ENCODE measurements around the gene PIH1D2.

Gene PIH1D2

DNA sequence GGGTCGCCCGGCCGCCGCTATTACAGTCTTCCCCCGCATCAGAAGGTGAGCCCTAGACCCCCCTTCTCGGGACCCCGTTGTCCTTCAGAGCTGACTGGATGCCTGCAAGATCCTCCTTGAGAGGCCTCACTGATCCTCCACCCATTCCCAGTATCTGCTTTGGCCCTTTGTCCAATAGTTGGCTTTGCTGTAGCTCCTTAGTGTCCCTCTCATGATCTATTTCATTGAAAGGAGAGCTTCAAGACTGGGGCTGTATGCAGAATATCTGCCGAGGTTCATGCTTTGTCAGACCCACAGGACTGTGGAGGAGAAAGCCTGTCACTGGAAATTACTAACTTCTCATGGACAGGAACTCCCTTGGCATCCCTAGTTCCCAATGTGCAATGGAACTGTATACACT lies 48.1 kb downstream of the PIH1D2 start:
- peak; percentile 41 for DNase-seq
- H3K4me2 ChIP-seq (ENCODE audit: low read length), result peak overlapping the region; percentile 92
- peak overlapping the region; percentile 16 for H3K18ac ChIP-seq (ENCODE audit: low read length)
- H3K79me1 ChIP-seq (ENCODE audit: low read length), result peaks cover 2% of the 10 kb centered on the region
- peaks cover 7% of the 10 kb centered on the region for H3K36me3 ChIP-seq (ENCODE audit: control insufficient read depth, insufficient read depth, low read length)
- no CpG with 5 or more reads among the region's 8 CpGs for WGBS (ENCODE audit: extremely low coverage, insufficient coverage, low lambda C conversion rate)
- no peak overlapping the region for H2AK5ac ChIP-seq (ENCODE audit: low read length)
- no peak overlapping the region for H3K27ac ChIP-seq (ENCODE audit: low read depth, low read length)
- peak overlapping the region; percentile 90 for H3K9ac ChIP-seq (ENCODE audit: low read length)
- no peak overlapping the region for H4K5ac ChIP-seq (ENCODE audit: low read length)
- peak overlapping the region; percentile 7 for H3K23ac ChIP-seq (ENCODE audit: low read length)
- H4K8ac ChIP-seq (ENCODE audit: low read depth, low read length), result no peak overlapping the region
- peaks cover 7% of the 10 kb centered on the region for H3K79me2 ChIP-seq (ENCODE audit: control insufficient read depth, insufficient read depth, low read length)
- peak overlapping the region; percentile 89 for H3K56ac ChIP-seq (ENCODE audit: low read length)
- no peak overlapping the region for H2BK120ac ChIP-seq (ENCODE audit: low read depth, low read length)
- no peak overlapping the region for H2BK15ac ChIP-seq (replicated peaks; ENCODE audit: low read depth)
- no peaks in the 10 kb centered on the region for H3K4me1 ChIP-seq (ENCODE audit: control insufficient read depth, low read depth, low read length)
- peak overlapping the region; percentile 83 for H3K4ac ChIP-seq (ENCODE audit: low read depth, low read length)
- no peak overlapping the region for H2BK5ac ChIP-seq (ENCODE audit: low read length)
- peak overlapping the region; percentile 83 for H3K4me3 ChIP-seq (ENCODE audit: low read length)
- H3K27me3 ChIP-seq (ENCODE audit: insufficient read depth, low read length, poor library complexity), result no peaks in the 10 kb centered on the region

DNA sequence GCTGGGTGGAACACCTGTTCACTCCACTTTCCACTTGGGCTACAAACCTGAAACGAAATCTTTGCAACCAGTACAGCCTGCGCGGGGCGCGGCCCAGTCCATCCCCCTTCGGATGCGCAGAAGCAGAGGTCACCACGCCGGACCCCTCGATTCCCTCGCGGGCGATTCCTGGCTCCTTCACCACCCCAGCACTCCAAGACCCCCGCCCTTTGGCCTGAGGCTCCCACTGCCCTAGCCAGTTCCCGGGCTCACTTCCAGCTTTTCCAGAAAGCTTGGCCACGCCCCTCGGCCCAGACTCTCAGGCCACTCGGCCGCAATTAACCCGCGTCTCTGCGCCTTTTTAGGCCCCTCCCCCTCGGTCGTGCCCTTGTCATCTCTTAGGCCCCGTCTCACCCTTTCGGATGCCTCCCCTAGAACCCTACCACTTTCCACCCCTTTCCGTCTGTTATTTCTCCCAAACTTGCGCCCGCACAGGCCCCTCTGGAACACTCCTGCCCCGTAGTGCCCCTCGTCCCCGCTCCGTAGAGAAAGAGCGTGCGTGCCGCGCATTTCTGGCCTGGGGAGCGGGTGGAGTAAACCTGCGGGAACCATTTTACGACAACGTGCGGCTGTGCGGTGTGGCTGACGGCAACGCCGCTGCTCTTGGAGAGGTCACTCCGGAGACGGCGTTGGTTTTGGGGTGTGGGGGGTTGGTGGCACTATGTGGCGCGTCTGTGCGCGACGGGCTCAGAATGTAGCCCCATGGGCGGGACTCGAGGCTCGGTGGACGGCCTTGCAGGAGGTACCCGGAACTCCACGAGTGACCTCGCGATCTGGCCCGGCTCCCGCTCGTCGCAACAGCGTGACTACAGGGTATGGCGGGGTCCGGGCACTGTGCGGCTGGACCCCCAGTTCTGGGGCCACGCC lies 48.8 kb downstream of the PIH1D2 start, which contains the start of gene DLAT:
Gene DLAT, plus strand, starts transcription at position 636 of the 906 bp plus-strand sequence. Its CDS starts 65 bp downstream, at position 701.
- H4K8ac ChIP-seq (ENCODE audit: low read depth, low read length), result no peak within 1 kb of the TSS
- H2BK15ac ChIP-seq (replicated peaks; ENCODE audit: low read depth), result no peak within 1 kb of the TSS
- H3K4me2 ChIP-seq (ENCODE audit: low read length), result peak within 1 kb of the TSS; percentile 92
- H3K79me2 ChIP-seq (ENCODE audit: control insufficient read depth, insufficient read depth, low read length), result peaks cover 7% of the 10 kb centered on the region
- peak within 1 kb of the TSS; percentile 83 for H3K4me3 ChIP-seq (ENCODE audit: low read length)
- DNase-seq, result peak; percentile 97
- H3K27ac ChIP-seq (ENCODE audit: low read depth, low read length), result peak within 1 kb of the TSS; percentile 74
- no peak within 1 kb of the TSS for H2BK120ac ChIP-seq (ENCODE audit: low read depth, low read length)
- WGBS (ENCODE audit: extremely low coverage, insufficient coverage, low lambda C conversion rate), result no CpG with 5 or more reads among the region's 71 CpGs
- H3K4ac ChIP-seq (ENCODE audit: low read depth, low read length), result peak within 1 kb of the TSS; percentile 83
- H3K4me1 ChIP-seq (ENCODE audit: control insufficient read depth, low read depth, low read length), result no peaks in the 10 kb centered on the region
- no peak within 1 kb of the TSS for H2AK5ac ChIP-seq (ENCODE audit: low read length)
- peaks cover 2% of the 10 kb centered on the region for H3K79me1 ChIP-seq (ENCODE audit: low read length)
- peak within 1 kb of the TSS; percentile 80 for H3K18ac ChIP-seq (ENCODE audit: low read length)
- H3K56ac ChIP-seq (ENCODE audit: low read length), result peak within 1 kb of the TSS; percentile 89
- peak within 1 kb of the TSS; percentile 90 for H3K9ac ChIP-seq (ENCODE audit: low read length)
- H2BK5ac ChIP-seq (ENCODE audit: low read length), result peak within 1 kb of the TSS; percentile 81
- no peaks in the 10 kb centered on the region for H3K27me3 ChIP-seq (ENCODE audit: insufficient read depth, low read length, poor library complexity)
- peaks cover 7% of the 10 kb centered on the region for H3K36me3 ChIP-seq (ENCODE audit: control insufficient read depth, insufficient read depth, low read length)
- peak within 1 kb of the TSS; percentile 47 for H4K5ac ChIP-seq (ENCODE audit: low read length)
- peak within 1 kb of the TSS; percentile 7 for H3K23ac ChIP-seq (ENCODE audit: low read length)

DNA sequence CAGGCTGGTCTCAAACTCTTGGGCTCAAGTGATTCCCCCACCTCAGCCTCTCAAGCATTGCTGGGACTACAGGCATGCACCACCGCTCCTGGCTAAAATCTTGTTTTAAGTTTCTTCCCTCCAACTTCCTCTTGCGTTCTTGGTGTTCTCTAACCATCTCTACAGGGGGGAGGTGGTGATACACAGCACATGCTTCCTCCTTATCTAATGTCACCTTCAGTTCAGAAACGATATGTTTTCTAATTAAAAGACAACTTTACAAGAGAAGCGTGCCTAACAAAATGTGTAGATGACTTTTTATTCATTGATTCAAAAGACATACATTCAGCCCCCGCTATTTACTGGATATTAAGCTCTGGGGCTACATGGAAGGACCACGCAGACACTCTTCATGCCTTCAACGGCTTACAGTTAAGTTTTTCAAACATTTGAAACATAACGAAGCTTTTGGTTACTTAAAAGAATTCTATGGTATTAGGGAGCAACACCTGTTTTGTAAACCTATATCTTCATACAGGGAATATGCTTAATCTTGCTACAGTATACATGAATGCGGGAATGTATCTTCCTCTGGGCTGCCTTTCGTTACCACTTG lies 49.5 kb downstream of the PIH1D2 start:
- Histone ChIP-seq H4K5ac (ENCODE audit: low read length) (no peak overlapping the region), H3K79me1 (ENCODE audit: low read length) (peaks cover 2% of the 10 kb centered on the region), H3K56ac (ENCODE audit: low read length) (peak overlapping the region; percentile 80), H3K27ac (ENCODE audit: low read depth, low read length) (no peak overlapping the region), H3K4ac (ENCODE audit: low read depth, low read length) (no peak overlapping the region), H3K79me2 (ENCODE audit: control insufficient read depth, insufficient read depth, low read length) (peaks cover 7% of the 10 kb centered on the region), H3K4me2 (ENCODE audit: low read length) (peak overlapping the region; percentile 41), H3K36me3 (ENCODE audit: control insufficient read depth, insufficient read depth, low read length) (peaks cover 3% of the 10 kb centered on the region), H3K27me3 (ENCODE audit: insufficient read depth, low read length, poor library complexity) (no peaks in the 10 kb centered on the region), H2BK5ac (ENCODE audit: low read length) (no peak overlapping the region), H3K4me1 (ENCODE audit: control insufficient read depth, low read depth, low read length) (no peaks in the 10 kb centered on the region), H2AK5ac (ENCODE audit: low read length) (no peak overlapping the region), H4K8ac (ENCODE audit: low read depth, low read length) (peak overlapping the region; percentile 65), H3K18ac (ENCODE audit: low read length) (no peak overlapping the region), H3K23ac (ENCODE audit: low read length) (no peak overlapping the region), H3K4me3 (ENCODE audit: low read length) (peak overlapping the region; percentile 32), H3K9ac (ENCODE audit: low read length) (peak overlapping the region; percentile 58), H2BK15ac (replicated peaks; ENCODE audit: low read depth) (no peak overlapping the region), H2BK120ac (ENCODE audit: low read depth, low read length) (no peak overlapping the region)
- WGBS (ENCODE audit: extremely low coverage, insufficient coverage, low lambda C conversion rate), result no CpG with 5 or more reads among the region's 10 CpGs
- peak; percentile 47 for DNase-seq

DNA sequence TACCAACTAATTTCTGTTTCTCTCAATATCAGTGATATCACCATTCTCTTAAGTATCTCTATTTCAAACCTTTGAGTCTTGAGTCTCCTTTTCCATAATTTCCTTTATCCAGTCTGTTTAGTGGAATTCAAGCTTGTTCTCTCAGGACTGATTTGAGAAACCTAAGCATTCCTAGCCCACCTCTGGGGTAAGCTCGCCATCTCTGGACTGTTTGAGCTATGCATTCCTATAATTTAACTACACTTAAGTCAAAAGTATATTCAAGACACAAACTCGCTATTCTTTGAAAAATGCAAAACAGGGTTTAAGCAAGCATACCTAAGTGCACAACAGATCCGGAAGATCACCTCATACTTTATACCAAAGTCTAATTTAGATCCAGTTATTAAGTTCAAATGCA lies 50.7 kb downstream of the PIH1D2 start:
- Histone ChIP-seq H3K27ac (ENCODE audit: low read depth, low read length) (no peak overlapping the region), H3K79me2 (ENCODE audit: control insufficient read depth, insufficient read depth, low read length) (peaks cover 7% of the 10 kb centered on the region), H3K23ac (ENCODE audit: low read length) (no peak overlapping the region), H3K4ac (ENCODE audit: low read depth, low read length) (no peak overlapping the region), H3K9ac (ENCODE audit: low read length) (no peak overlapping the region), H3K4me3 (ENCODE audit: low read length) (no peak overlapping the region), H2BK5ac (ENCODE audit: low read length) (no peak overlapping the region), H2BK15ac (replicated peaks; ENCODE audit: low read depth) (no peak overlapping the region), H3K36me3 (ENCODE audit: control insufficient read depth, insufficient read depth, low read length) (no peaks in the 10 kb centered on the region), H3K4me2 (ENCODE audit: low read length) (no peak overlapping the region), H4K8ac (ENCODE audit: low read depth, low read length) (no peak overlapping the region), H2BK120ac (ENCODE audit: low read depth, low read length) (no peak overlapping the region), H4K5ac (ENCODE audit: low read length) (no peak overlapping the region), H3K79me1 (ENCODE audit: low read length) (peaks cover 2% of the 10 kb centered on the region), H3K4me1 (ENCODE audit: control insufficient read depth, low read depth, low read length) (no peaks in the 10 kb centered on the region), H3K56ac (ENCODE audit: low read length) (no peak overlapping the region), H2AK5ac (ENCODE audit: low read length) (no peak overlapping the region), H3K18ac (ENCODE audit: low read length) (no peak overlapping the region), H3K27me3 (ENCODE audit: insufficient read depth, low read length, poor library complexity) (no peaks in the 10 kb centered on the region)
- DNase-seq, result no peak
- WGBS (ENCODE audit: extremely low coverage, insufficient coverage, low lambda C conversion rate), result no CpG with 5 or more reads among the region's 3 CpGs

DNA sequence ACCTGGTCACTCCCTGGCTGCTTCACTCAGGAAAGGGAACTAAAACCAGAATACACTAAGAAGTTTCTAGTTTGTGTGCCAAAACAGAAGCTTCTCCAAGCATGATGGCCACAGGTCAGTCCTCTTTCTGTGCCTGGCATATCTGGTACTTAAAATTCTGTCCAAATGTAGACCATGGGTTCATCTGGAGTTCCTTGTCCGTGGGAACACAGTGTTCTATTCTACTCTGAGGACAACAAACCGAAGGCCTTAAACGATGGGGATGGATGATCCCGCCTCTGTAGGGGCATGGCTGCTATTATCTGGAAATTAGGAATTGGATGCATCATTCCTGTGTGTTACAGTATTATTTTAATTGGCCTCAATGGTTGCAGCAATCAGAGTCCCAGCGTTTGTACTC lies 54.8 kb downstream of the PIH1D2 start:
- Histone ChIP-seq H4K8ac (ENCODE audit: low read depth, low read length) (no peak overlapping the region), H3K4me3 (ENCODE audit: low read length) (no peak overlapping the region), H3K79me1 (ENCODE audit: low read length) (no peaks in the 10 kb centered on the region), H3K23ac (ENCODE audit: low read length) (no peak overlapping the region), H3K4me2 (ENCODE audit: low read length) (no peak overlapping the region), H3K27me3 (ENCODE audit: insufficient read depth, low read length, poor library complexity) (no peaks in the 10 kb centered on the region), H4K5ac (ENCODE audit: low read length) (no peak overlapping the region), H2BK5ac (ENCODE audit: low read length) (no peak overlapping the region), H3K27ac (ENCODE audit: low read depth, low read length) (no peak overlapping the region), H3K36me3 (ENCODE audit: control insufficient read depth, insufficient read depth, low read length) (no peaks in the 10 kb centered on the region), H3K4ac (ENCODE audit: low read depth, low read length) (no peak overlapping the region), H3K9ac (ENCODE audit: low read length) (no peak overlapping the region), H3K4me1 (ENCODE audit: control insufficient read depth, low read depth, low read length) (no peaks in the 10 kb centered on the region), H2BK120ac (ENCODE audit: low read depth, low read length) (no peak overlapping the region), H2BK15ac (replicated peaks; ENCODE audit: low read depth) (no peak overlapping the region), H2AK5ac (ENCODE audit: low read length) (no peak overlapping the region), H3K79me2 (ENCODE audit: control insufficient read depth, insufficient read depth, low read length) (no peaks in the 10 kb centered on the region), H3K18ac (ENCODE audit: low read length) (no peak overlapping the region), H3K56ac (ENCODE audit: low read length) (no peak overlapping the region)
- no CpG with 5 or more reads among the region's 5 CpGs for WGBS (ENCODE audit: extremely low coverage, insufficient coverage, low lambda C conversion rate)
- no peak for DNase-seq
